Neural progenitor cell (in vitro differentiated cells): ENCODE results near the gene MPPE1. TPM values are rescaled to one million over a fixed set of nuclear protein-coding genes. Genes with fewer than 3 reads are reported as not detected.

Experiments
- DNase-seq: peaks from one replicate; pipeline ENCODE4 v3.0.0-alpha.2; 2016; ENCODE audit warnings: low spot score
- H2AFZ ChIP-seq: fragments of 200-600 bp; sonication (generic); replicated peaks from 2 replicates; pipeline ENCODE4 v1.6.1; 2016; ENCODE audit warnings: antibody characterized with exemption
- H3F3A ChIP-seq: fragments of 200-600 bp; sonication (generic); 2 replicates; pipeline ENCODE4 v1.6.1; 2016; ENCODE audit warnings: antibody characterized with exemption, low read depth
- H3K27ac ChIP-seq: fragments of 200-600 bp; sonication (generic); 2 replicates; pipeline ENCODE4 v1.5.1; 2016; ENCODE audit warnings: mild to moderate bottlenecking
- H3K27me3 ChIP-seq: fragments of 200-600 bp; sonication (generic); 2 replicates; pipeline ENCODE4 v1.6.1; 2016; ENCODE audit warnings: mild to moderate bottlenecking, moderate library complexity
- H3K36me3 ChIP-seq: fragments of 200-600 bp; sonication (generic); 2 replicates; pipeline ENCODE4 v1.5.1; 2016
- H3K4me1 ChIP-seq: fragments of 200-600 bp; sonication (generic); 2 replicates; pipeline ENCODE4 v1.6.1; 2016; ENCODE audit warnings: mixed run types
- H3K4me2 ChIP-seq: fragments of 200-600 bp; sonication (generic); 2 replicates; pipeline ENCODE4 v1.6.1; 2016
- H3K4me3 ChIP-seq: fragments of 200-600 bp; sonication (generic); 2 replicates; pipeline ENCODE4 v1.5.1; 2016
- H3K79me2 ChIP-seq: fragments of 200-600 bp; sonication (generic); 2 replicates; pipeline ENCODE4 v1.6.1; 2016; ENCODE audit warnings: low read depth
- H3K9ac ChIP-seq: fragments of 200-600 bp; sonication (generic); 2 replicates; pipeline ENCODE4 v1.6.1; 2016
- H3K9me3 ChIP-seq: fragments of 200-600 bp; sonication (generic); 2 replicates; pipeline ENCODE4 v1.5.1; 2016; ENCODE audit warnings: low read depth
- H4K20me1 ChIP-seq: fragments of 200-600 bp; sonication (generic); 2 replicates; pipeline ENCODE4 v1.6.1; 2016; ENCODE audit warnings: low read depth
- H3K27ac Mint-ChIP-seq: 3 replicates; pipeline ENCODE4 v1.8.0; 2021; ENCODE audit warnings: mixed read lengths
- H3K27me3 Mint-ChIP-seq: 2 replicates; pipeline ENCODE4 v1.8.0; 2022; ENCODE audit warnings: low read depth, mild to moderate bottlenecking, inconsistent platforms, moderate library complexity, mixed read lengths; ENCODE audit not compliant: insufficient read depth
- H3K36me3 Mint-ChIP-seq: 3 replicates; pipeline ENCODE4 v1.8.0; 2021; ENCODE audit warnings: mixed read lengths
- H3K4me1 Mint-ChIP-seq: 3 replicates; pipeline ENCODE4 v1.8.0; 2021; ENCODE audit warnings: mixed read lengths
- H3K4me3 Mint-ChIP-seq: 3 replicates; pipeline ENCODE4 v1.8.0; 2021; ENCODE audit warnings: mild to moderate bottlenecking, moderate library complexity, mixed read lengths
- H3K9me3 Mint-ChIP-seq: 3 replicates; pipeline ENCODE4 v1.8.0; 2020; ENCODE audit warnings: mixed read lengths
- CTCF ChIP-seq: fragments of 200-600 bp; sonication (generic); IDR thresholded peaks from 2 replicates; pipeline ENCODE4 v1.5.1; 2017; ENCODE audit warnings: antibody characterized with exemption, mild to moderate bottlenecking
- EZH2 ChIP-seq: fragments of 200-600 bp; sonication (generic); IDR thresholded peaks from 2 replicates; pipeline ENCODE4 v1.6.1; 2017; ENCODE audit warnings: antibody characterized with exemption, mild to moderate bottlenecking, moderate library complexity
- EZH2phosphoT487 ChIP-seq: fragments of 200-600 bp; sonication (generic); IDR thresholded peaks from 2 replicates; pipeline ENCODE4 v1.6.1; 2017; ENCODE audit warnings: antibody characterized with exemption
- total RNA-seq: library from RNA; depleted of rRNA; stranded (reverse); fragments of >200 nt; gene quantifications from 2 replicates; pipeline ENCODE4 v1.2.3, GENCODE V29; 2015; ENCODE audit warnings: low replicate concordance

MPPE1 gene
- total RNA-seq, 1 donor from 2014 or later = 17.3 TPM

- H3K4me1 Mint-ChIP-seq = peaks cover 9% of the 10 kb centered on the region
- DNase-seq = no peak
- no peaks in the 10 kb centered on the region for H4K20me1 ChIP-seq
- no peak overlapping the region for H3K27ac ChIP-seq
- H3K4me2 ChIP-seq = no peak overlapping the region
- H2AFZ ChIP-seq = no peak overlapping the region
- H3K9me3 ChIP-seq = no peaks in the 10 kb centered on the region
- no peak for TF ChIP-seq CTCF
- no peak for TF ChIP-seq EZH2
- TF ChIP-seq EZH2phosphoT487 = no peak
- H3K36me3 Mint-ChIP-seq = peaks cover 20% of the 10 kb centered on the region
- no peak overlapping the region for H3K4me3 ChIP-seq
- peaks cover 2% of the 10 kb centered on the region for H3K27me3 Mint-ChIP-seq
- H3K4me3 Mint-ChIP-seq = no peak overlapping the region
- no peak overlapping the region for H3K27ac Mint-ChIP-seq
- H3K9ac ChIP-seq = no peak overlapping the region
- H3K4me1 ChIP-seq = no peaks in the 10 kb centered on the region
- no peaks in the 10 kb centered on the region for H3K9me3 Mint-ChIP-seq
- H3K36me3 ChIP-seq = no peaks in the 10 kb centered on the region
- no peaks in the 10 kb centered on the region for H3F3A ChIP-seq
- H3K27me3 ChIP-seq = no peaks in the 10 kb centered on the region
- no peaks in the 10 kb centered on the region for H3K79me2 ChIP-seq
These were observed 21.5 kb downstream of the MPPE1 start for GRCh38 chr18:11886577-11887110.

DNA sequence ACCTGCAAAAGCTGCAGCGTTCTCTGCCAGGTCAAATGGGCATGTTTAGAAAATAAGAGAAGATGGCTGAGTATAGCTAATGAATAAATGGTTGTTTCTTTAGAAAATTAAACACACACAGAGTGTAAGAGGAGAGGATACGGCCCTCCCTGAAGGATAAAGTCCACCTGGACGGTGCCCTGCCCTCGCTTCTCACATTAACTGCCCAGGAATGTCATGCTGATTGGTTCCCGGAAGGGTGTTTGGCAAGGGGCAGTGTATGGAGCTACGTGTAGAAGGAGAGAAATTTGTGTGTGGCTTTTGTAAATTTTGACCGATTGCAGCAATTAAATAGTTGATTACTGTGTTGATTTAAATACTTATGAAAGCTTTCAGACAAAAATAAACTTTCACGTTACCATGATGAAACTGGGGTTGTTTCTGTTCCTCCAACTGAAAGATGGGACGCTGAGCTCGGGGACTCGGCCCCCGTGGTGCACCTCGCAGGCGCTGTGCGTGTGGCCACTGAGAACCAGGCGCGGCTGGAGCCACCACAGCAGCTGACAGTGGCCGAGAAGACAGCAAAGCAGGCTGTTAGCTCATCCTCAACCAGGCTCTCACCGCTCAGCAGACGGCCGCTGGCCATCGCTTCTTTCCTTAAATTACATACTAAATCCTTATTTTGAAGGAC, 22.7 kb downstream of the MPPE1 start:
- H3K4me3 ChIP-seq = no peak overlapping the region
- Mint-ChIP-seq H3K4me1 (peaks cover 19% of the 10 kb centered on the region), H3K27ac (no peak overlapping the region), H3K9me3 (no peaks in the 10 kb centered on the region), H3K36me3 (peaks cover 23% of the 10 kb centered on the region), H3K27me3 (peaks cover 2% of the 10 kb centered on the region), H3K4me3 (no peak overlapping the region)
- H3K4me2 ChIP-seq = no peak overlapping the region
- no peak overlapping the region for H2AFZ ChIP-seq
- H3K36me3 ChIP-seq = no peaks in the 10 kb centered on the region
- no peaks in the 10 kb centered on the region for H3K9me3 ChIP-seq
- H3F3A ChIP-seq = no peaks in the 10 kb centered on the region
- TF ChIP-seq EZH2phosphoT487 (no peak), CTCF (no peak), EZH2 (no peak)
- H3K9ac ChIP-seq = no peak overlapping the region
- DNase-seq = no peak
- no peak overlapping the region for H3K27ac ChIP-seq
- no peaks in the 10 kb centered on the region for H4K20me1 ChIP-seq
- H3K79me2 ChIP-seq = no peaks in the 10 kb centered on the region
- no peaks in the 10 kb centered on the region for H3K4me1 ChIP-seq
- H3K27me3 ChIP-seq = no peaks in the 10 kb centered on the region

GRCh38 chr18:11884396-11885030, 23.6 kb downstream of the MPPE1 start:
- Histone ChIP-seq H3K9ac (no peak overlapping the region), H3K27ac (no peak overlapping the region), H3K4me2 (no peak overlapping the region), H3K4me3 (no peak overlapping the region), H4K20me1 (no peaks in the 10 kb centered on the region), H3K27me3 (no peaks in the 10 kb centered on the region), H2AFZ (no peak overlapping the region), H3K9me3 (no peaks in the 10 kb centered on the region), H3K36me3 (no peaks in the 10 kb centered on the region), H3K4me1 (no peaks in the 10 kb centered on the region), H3K79me2 (no peaks in the 10 kb centered on the region), H3F3A (no peaks in the 10 kb centered on the region)
- no peak for TF ChIP-seq CTCF
- no peak for TF ChIP-seq EZH2
- TF ChIP-seq EZH2phosphoT487 = no peak
- Mint-ChIP-seq H3K4me1 (peaks cover 19% of the 10 kb centered on the region), H3K4me3 (no peak overlapping the region), H3K9me3 (no peaks in the 10 kb centered on the region), H3K27ac (no peak overlapping the region), H3K36me3 (peaks cover 23% of the 10 kb centered on the region), H3K27me3 (peaks cover 2% of the 10 kb centered on the region)
- DNase-seq = no peak
